ENCODE results near the gene SLC19A1. TPM values are rescaled to one million over a fixed set of nuclear protein-coding genes. Genes with fewer than 3 reads are reported as not detected.

SLC19A1 gene
- total RNA-seq, 4 donors from 2014 or later = 7.0 to 9.8 (median 7.9) TPM

DNA sequence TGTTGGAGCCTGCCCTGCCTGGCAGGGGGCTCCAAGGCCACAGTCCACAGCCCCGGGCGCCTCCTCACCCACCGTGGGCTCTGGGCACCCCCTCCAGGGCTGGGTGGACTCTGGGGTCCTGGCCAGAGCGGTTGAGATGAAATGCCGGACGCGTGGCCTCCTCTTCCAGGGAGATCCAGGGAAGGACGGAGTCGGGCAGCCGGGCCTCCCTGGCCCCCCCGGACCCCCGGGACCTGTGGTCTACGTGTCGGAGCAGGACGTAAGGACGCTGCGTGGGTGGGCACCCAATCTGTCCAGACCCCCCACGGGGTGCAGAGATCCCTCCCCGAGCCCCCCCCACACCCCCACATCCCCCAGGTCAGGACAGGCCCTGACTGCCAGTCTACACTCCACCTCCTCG, 51.2 kb downstream of the SLC19A1 start:
- Histone ChIP-seq H3K9me3 (no peaks in the 10 kb centered on the region), H3K36me3 (peaks cover 35% of the 10 kb centered on the region), H3K27ac (no peak overlapping the region), H3K27me3 (no peaks in the 10 kb centered on the region), H3K4me3 (no peak overlapping the region), H3K4me1 (no peaks in the 10 kb centered on the region)
- DNase-seq (ENCODE audit: low spot score in 2 of 2) = no peak
- TF ChIP-seq POLR2A (IDR thresholded peaks at IDR 0.05) (no peak), EP300 (IDR thresholded peaks at IDR 0.05) (no peak), POLR2AphosphoS5 (IDR thresholded peaks at IDR 0.05) (no peak)
- TF ChIP-seq, protein P1, sequence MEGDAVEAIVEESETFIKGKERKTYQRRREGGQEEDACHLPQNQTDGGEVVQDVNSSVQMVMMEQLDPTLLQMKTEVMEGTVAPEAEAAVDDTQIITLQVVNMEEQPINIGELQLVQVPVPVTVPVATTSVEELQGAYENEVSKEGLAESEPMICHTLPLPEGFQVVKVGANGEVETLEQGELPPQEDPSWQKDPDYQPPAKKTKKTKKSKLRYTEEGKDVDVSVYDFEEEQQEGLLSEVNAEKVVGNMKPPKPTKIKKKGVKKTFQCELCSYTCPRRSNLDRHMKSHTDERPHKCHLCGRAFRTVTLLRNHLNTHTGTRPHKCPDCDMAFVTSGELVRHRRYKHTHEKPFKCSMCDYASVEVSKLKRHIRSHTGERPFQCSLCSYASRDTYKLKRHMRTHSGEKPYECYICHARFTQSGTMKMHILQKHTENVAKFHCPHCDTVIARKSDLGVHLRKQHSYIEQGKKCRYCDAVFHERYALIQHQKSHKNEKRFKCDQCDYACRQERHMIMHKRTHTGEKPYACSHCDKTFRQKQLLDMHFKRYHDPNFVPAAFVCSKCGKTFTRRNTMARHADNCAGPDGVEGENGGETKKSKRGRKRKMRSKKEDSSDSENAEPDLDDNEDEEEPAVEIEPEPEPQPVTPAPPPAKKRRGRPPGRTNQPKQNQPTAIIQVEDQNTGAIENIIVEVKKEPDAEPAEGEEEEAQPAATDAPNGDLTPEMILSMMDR (IDR thresholded peaks at IDR 0.05) = no peak
- 90% methylated on average over 7 of the region's 20 CpGs for WGBS

DNA sequence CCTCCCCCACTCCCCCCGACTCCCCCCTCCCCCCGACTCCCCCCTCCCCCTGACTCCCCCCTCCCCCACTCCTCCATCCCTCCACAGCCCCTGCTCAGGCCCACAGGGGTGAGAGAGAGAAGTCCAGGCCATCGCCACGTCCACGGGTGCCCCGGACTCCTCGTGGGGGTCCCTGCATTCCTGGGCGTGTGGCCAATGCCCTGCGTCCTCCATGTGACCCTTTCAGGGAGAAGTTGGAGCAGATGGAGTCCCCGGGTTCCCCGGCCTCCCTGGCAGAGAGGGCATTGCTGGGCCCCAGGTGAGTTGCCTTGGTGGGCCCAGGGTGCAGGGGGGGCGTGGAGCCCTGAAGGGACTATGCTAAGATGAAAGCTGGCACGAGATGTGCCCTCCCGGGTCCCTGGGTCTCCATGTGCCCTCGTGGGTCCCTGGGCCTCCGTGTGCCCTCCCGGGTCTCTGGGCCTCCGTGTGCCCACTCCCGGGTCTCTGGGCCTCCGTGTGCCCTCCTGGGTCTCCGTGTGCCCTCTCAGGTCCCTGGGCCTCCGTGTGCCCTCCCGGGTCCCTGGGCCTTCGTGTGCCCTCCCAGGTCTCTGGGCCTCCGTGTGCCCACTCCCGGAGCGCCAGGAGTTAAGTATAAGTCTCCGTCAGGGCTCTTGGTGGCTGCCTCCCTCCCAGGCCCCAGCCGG, 52.0 kb downstream of the SLC19A1 start:
- no peaks in the 10 kb centered on the region for H3K27me3 ChIP-seq
- no peaks in the 10 kb centered on the region for H3K4me1 ChIP-seq
- no peaks in the 10 kb centered on the region for H3K9me3 ChIP-seq
- H3K27ac ChIP-seq = no peak overlapping the region
- no peak overlapping the region for H3K4me3 ChIP-seq
- peaks cover 27% of the 10 kb centered on the region for H3K36me3 ChIP-seq
- TF ChIP-seq EP300 (IDR thresholded peaks at IDR 0.05) (no peak), POLR2A (IDR thresholded peaks at IDR 0.05) (no peak), POLR2AphosphoS5 (IDR thresholded peaks at IDR 0.05) (no peak)
- TF ChIP-seq, protein P1 (IDR thresholded peaks at IDR 0.05) = no peak
- DNase-seq (ENCODE audit: low spot score in 2 of 2) = no peak
- 96% methylated on average over 5 of the region's 29 CpGs for WGBS

DNA sequence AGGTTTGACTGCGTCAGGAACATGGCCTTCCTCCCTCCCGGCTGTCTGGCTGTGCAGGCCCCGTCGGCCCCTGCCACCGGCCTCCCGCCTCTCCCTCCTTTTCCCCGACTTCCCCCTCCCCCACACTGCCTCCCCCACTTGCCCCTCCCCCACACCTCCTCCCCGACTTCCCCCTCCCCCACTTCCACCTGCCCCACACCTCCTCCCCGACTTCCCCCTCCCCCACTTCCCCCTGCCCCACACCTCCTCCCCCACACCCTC, 52.6 kb downstream of the SLC19A1 start:
- no peak for DNase-seq (ENCODE audit: low spot score in 2 of 2)
- WGBS = 61% methylated on average over 9 of the region's 9 CpGs
- H3K27me3 ChIP-seq = no peaks in the 10 kb centered on the region
- TF ChIP-seq POLR2A (IDR thresholded peaks at IDR 0.05) = no peak
- TF ChIP-seq EP300 (IDR thresholded peaks at IDR 0.05) = no peak
- TF ChIP-seq POLR2AphosphoS5 (IDR thresholded peaks at IDR 0.05) = no peak
- TF ChIP-seq, protein P1 (IDR thresholded peaks at IDR 0.05) = no peak
- no peaks in the 10 kb centered on the region for H3K4me1 ChIP-seq
- no peak overlapping the region for H3K27ac ChIP-seq
- no peak overlapping the region for H3K4me3 ChIP-seq
- H3K36me3 ChIP-seq = peaks cover 21% of the 10 kb centered on the region
- no peaks in the 10 kb centered on the region for H3K9me3 ChIP-seq

DNA sequence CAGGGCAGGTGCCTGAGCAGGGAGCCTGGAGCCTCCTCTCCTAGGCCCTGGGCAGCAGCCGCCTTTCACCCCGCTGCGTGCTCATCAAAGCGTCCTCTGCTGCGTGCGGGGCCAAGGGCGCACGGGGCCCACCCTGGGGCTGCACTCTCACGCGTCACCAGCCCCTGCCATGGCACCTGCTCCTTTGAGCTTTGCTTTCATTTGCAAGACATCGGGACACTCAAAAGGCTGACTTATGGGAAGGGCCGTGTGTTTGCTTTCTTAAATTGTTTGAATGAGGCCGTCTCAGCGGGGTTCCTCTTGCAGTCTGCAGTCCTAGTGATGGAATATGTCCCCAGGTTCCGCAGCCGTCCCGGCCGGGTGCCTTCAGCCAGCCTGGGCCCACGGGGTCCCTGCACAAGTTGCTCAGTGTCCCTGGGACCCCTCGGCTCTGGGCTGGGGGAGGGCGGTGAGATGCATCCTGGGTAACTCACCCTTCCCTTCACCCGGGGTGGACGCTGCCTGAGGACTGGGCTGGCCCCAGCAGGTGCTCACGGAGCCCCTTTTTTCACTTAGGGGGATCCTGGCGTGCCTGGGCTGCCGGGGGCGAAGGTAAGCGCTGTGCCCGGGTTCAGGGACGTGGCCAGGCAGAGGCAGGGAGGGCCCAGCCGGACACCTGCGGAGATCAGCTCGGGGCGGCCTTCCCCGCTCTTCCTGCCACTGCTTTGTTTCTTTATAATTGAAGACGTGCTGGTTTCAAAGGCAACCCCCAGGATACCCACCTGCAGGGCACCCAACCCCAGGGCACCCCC, 53.1 kb downstream of the SLC19A1 start:
- H3K27ac ChIP-seq = no peak overlapping the region
- no peaks in the 10 kb centered on the region for H3K27me3 ChIP-seq
- no peak overlapping the region for H3K4me3 ChIP-seq
- no peak for TF ChIP-seq EP300 (IDR thresholded peaks at IDR 0.05)
- no peak for TF ChIP-seq POLR2A (IDR thresholded peaks at IDR 0.05)
- no peak for TF ChIP-seq POLR2AphosphoS5 (IDR thresholded peaks at IDR 0.05)
- TF ChIP-seq, protein P1 (IDR thresholded peaks at IDR 0.05) = no peak
- no peaks in the 10 kb centered on the region for H3K4me1 ChIP-seq
- no peaks in the 10 kb centered on the region for H3K9me3 ChIP-seq
- peaks cover 19% of the 10 kb centered on the region for H3K36me3 ChIP-seq
- 92% methylated on average over 26 of the region's 36 CpGs for WGBS
- DNase-seq (ENCODE audit: low spot score in 2 of 2) = no peak

DNA sequence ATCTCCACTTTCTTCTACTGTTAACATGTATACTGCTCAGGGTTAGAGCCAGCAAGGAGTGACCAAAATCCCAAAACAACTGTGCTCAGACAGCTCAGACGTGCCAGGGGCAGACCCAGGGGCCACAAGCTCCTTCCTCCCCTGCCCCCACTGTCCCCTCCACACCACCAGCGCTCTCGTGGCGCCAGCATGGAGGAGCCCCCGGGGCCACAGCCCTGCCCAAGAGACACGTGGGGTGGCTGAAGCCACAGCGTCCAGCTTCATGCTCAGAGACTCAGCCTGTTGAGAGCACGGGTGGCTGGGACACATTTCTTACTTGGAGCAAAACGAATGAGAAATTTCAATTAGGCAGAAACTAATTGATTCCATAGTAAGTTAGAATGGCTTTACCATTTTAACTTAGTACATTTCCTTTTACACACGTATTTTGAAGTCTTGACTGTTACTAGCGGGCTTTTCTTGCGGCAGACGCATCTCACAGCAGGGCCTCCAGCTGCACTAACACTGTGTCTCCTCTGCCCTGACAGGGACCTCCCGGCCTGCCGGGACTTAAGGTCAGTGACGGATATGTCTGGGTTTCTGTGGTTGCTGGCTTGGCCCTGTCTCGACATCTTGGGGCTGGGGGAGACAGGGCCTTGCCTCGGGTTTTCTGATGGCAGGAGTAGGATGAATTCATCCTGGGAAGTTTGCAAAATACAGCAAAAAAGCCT, 54.2 kb downstream of the SLC19A1 start:
- WGBS = 87% methylated on average over 18 of the region's 18 CpGs
- H3K27ac ChIP-seq = no peak overlapping the region
- H3K9me3 ChIP-seq = no peaks in the 10 kb centered on the region
- H3K27me3 ChIP-seq = no peaks in the 10 kb centered on the region
- no peak overlapping the region for H3K4me3 ChIP-seq
- TF ChIP-seq, protein P1 (IDR thresholded peaks at IDR 0.05) = no peak
- no peak for TF ChIP-seq EP300 (IDR thresholded peaks at IDR 0.05)
- TF ChIP-seq POLR2A (IDR thresholded peaks at IDR 0.05) = no peak
- no peak for TF ChIP-seq POLR2AphosphoS5 (IDR thresholded peaks at IDR 0.05)
- no peaks in the 10 kb centered on the region for H3K4me1 ChIP-seq
- H3K36me3 ChIP-seq = peaks cover 19% of the 10 kb centered on the region
- DNase-seq (ENCODE audit: low spot score in 2 of 2) = no peak
